Neural cell (in vitro differentiated cells): ENCODE data around the gene NEFH. TPM values are rescaled to one million over a fixed set of nuclear protein-coding genes. Genes with fewer than 3 reads are reported as not detected.

Experiments
- H2AFZ ChIP-seq: fragments of 200-600, 300-800 bp; sonication (generic), shearing (Covaris generic); 2 replicates; pipeline ENCODE4 v1.6.0; 2014; ENCODE audit warnings: low read depth, mild to moderate bottlenecking, antibody characterized with exemption, low read length, moderate library complexity
- H3F3A ChIP-seq: fragments of 200-600 bp; shearing (Covaris generic); 2 replicates; pipeline ENCODE4 v1.6.1; 2016; ENCODE audit warnings: mild to moderate bottlenecking, moderate library complexity, mixed read lengths, antibody characterized with exemption, low read length; ENCODE audit not compliant: insufficient read depth, poor library complexity, severe bottlenecking
- H3K27ac ChIP-seq: fragments of 200-600, 300-800 bp; sonication (generic), shearing (Covaris generic); 2 replicates; pipeline ENCODE4 v1.5.1; 2014; ENCODE audit warnings: mild to moderate bottlenecking, low read length, moderate library complexity
- H3K27me3 ChIP-seq: fragments of 300-800, 200-600 bp; sonication (generic), shearing (Covaris generic); 2 replicates; pipeline ENCODE4 v1.6.0; 2014; ENCODE audit warnings: mild to moderate bottlenecking, low read depth, low read length, moderate library complexity; ENCODE audit not compliant: insufficient read depth
- H3K36me3 ChIP-seq: fragments of 300-800, 200-600 bp; sonication (generic), shearing (Covaris generic); 2 replicates; pipeline ENCODE4 v1.5.1; 2014; ENCODE audit warnings: mild to moderate bottlenecking, antibody characterized with exemption, low read length, moderate library complexity; ENCODE audit not compliant: insufficient read depth
- H3K4me2 ChIP-seq: fragments of 300-800, 200-600 bp; sonication (generic), shearing (Covaris generic); 2 replicates; pipeline ENCODE4 v1.6.0; 2014; ENCODE audit warnings: mild to moderate bottlenecking, low read length
- H3K4me3 ChIP-seq: fragments of 300-800, 200-600 bp; sonication (generic), shearing (Covaris generic); 2 replicates; pipeline ENCODE4 v1.5.1; 2014; ENCODE audit warnings: mild to moderate bottlenecking, low read length, moderate library complexity
- H3K79me2 ChIP-seq: fragments of 200-600 bp; shearing (Covaris generic); replicated peaks from 2 replicates; pipeline ENCODE4 v1.6.0; 2014; ENCODE audit warnings: mild to moderate bottlenecking, low read length, moderate library complexity; ENCODE audit not compliant: insufficient read depth
- H3K9ac ChIP-seq: fragments of 300-800, 200-600 bp; sonication (generic), shearing (Covaris generic); 2 replicates; pipeline ENCODE4 v1.6.1; 2016; ENCODE audit warnings: mild to moderate bottlenecking, low read length, mixed read lengths
- H3K9me2 ChIP-seq: fragments of 200-600 bp; shearing (Covaris generic); 2 replicates; pipeline ENCODE4 v1.6.1; 2016; ENCODE audit warnings: mild to moderate bottlenecking, low read length, mixed read lengths; ENCODE audit not compliant: insufficient read depth
- H3K9me3 ChIP-seq: fragments of 200-600, 300-800 bp; sonication (generic), shearing (Covaris generic); 2 replicates; pipeline ENCODE4 v1.6.1; 2016; ENCODE audit warnings: mild to moderate bottlenecking, mixed run types, low read length, moderate library complexity, mixed read lengths
- H4K20me1 ChIP-seq: fragments of 200-600 bp; shearing (Covaris generic); 2 replicates; pipeline ENCODE4 v1.6.1; 2016; ENCODE audit warnings: mild to moderate bottlenecking, mixed run types; ENCODE audit not compliant: insufficient read depth
- EP300 ChIP-seq: fragments of 450-650 bp; conservative IDR thresholded peaks from 2 replicates; pipeline ENCODE4 v1.6.1; 2014; ENCODE audit warnings: antibody characterized with exemption, mild to moderate bottlenecking, moderate library complexity; ENCODE audit not compliant: poor library complexity, severe bottlenecking
- EZH2 ChIP-seq: fragments of 200-600, 300-800 bp; shearing (Covaris generic), sonication (generic); IDR thresholded peaks from 2 replicates; pipeline ENCODE4 v1.6.1; 2014; ENCODE audit warnings: antibody characterized with exemption, low read length, borderline replicate concordance, mild to moderate bottlenecking; ENCODE audit not compliant: insufficient read depth, poor library complexity, severe bottlenecking
- MXI1 ChIP-seq: fragments of 450-650 bp; conservative IDR thresholded peaks from 2 replicates; pipeline ENCODE4 v1.6.1; 2014; ENCODE audit warnings: antibody characterized with exemption, mild to moderate bottlenecking; ENCODE audit not compliant: poor library complexity, severe bottlenecking
- POLR2AphosphoS5 ChIP-seq: IDR thresholded peaks from 2 replicates; pipeline ENCODE4 v1.6.1; 2012
- RAD21 ChIP-seq: fragments of 450-650 bp; conservative IDR thresholded peaks from 2 replicates; pipeline ENCODE4 v1.6.1; 2014; ENCODE audit warnings: antibody characterized with exemption, mild to moderate bottlenecking, moderate library complexity
- SMC3 ChIP-seq: fragments of 450-650 bp; conservative IDR thresholded peaks from 2 replicates; pipeline ENCODE4 v1.6.1; 2014; ENCODE audit warnings: antibody characterized with exemption, mild to moderate bottlenecking, moderate library complexity; ENCODE audit not compliant: poor library complexity
- TAF1 ChIP-seq: IDR thresholded peaks from 2 replicates; pipeline ENCODE4 v1.6.1; 2012; ENCODE audit warnings: low read depth
- polyA plus RNA-seq: library from polyadenylated mRNA; depleted of rRNA; stranded (reverse); fragments of >200 nt; gene quantifications from 2 replicates; pipeline ENCODE4 v1.2.3, GENCODE V29; 2014
- TF ChIP-seq, protein P1 (sequence below): IDR thresholded peaks from 2 replicates; pipeline ENCODE4 v1.6.1; 2012; ENCODE audit warnings: borderline replicate concordance
- TF ChIP-seq, protein P2 (sequence below): fragments of 450-650 bp; IDR thresholded peaks from 2 replicates; pipeline ENCODE4 v1.5.1; 2014; ENCODE audit warnings: antibody characterized with exemption, mild to moderate bottlenecking, moderate library complexity; ENCODE audit not compliant: poor library complexity, severe bottlenecking

NEFH gene
- polyA plus RNA-seq, 1 donor from 2014 or later = 0.05 TPM

DNA sequence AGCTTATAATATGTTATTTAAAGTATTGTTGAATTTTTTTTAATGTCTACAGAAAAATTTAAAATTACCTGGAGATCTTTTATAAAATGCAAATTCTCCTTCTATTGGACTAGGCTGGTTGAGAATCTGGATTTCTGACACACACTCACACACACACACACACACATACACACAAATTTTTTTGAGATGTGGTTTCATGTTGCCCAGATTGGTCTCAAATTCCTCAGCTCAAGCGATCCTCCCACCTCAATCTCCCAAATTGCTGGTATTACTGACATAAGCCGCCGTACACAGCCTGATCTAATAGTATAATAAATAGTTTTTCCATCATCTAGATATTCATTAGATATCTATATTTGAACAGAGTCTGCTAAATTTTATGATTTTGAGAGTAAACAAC, 46.2 kb upstream of the NEFH start:
- TF ChIP-seq, protein P1, sequence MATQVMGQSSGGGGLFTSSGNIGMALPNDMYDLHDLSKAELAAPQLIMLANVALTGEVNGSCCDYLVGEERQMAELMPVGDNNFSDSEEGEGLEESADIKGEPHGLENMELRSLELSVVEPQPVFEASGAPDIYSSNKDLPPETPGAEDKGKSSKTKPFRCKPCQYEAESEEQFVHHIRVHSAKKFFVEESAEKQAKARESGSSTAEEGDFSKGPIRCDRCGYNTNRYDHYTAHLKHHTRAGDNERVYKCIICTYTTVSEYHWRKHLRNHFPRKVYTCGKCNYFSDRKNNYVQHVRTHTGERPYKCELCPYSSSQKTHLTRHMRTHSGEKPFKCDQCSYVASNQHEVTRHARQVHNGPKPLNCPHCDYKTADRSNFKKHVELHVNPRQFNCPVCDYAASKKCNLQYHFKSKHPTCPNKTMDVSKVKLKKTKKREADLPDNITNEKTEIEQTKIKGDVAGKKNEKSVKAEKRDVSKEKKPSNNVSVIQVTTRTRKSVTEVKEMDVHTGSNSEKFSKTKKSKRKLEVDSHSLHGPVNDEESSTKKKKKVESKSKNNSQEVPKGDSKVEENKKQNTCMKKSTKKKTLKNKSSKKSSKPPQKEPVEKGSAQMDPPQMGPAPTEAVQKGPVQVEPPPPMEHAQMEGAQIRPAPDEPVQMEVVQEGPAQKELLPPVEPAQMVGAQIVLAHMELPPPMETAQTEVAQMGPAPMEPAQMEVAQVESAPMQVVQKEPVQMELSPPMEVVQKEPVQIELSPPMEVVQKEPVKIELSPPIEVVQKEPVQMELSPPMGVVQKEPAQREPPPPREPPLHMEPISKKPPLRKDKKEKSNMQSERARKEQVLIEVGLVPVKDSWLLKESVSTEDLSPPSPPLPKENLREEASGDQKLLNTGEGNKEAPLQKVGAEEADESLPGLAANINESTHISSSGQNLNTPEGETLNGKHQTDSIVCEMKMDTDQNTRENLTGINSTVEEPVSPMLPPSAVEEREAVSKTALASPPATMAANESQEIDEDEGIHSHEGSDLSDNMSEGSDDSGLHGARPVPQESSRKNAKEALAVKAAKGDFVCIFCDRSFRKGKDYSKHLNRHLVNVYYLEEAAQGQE = no peak
- no peak for TF ChIP-seq RAD21
- no peak for TF ChIP-seq POLR2AphosphoS5
- no peak for TF ChIP-seq SMC3
- TF ChIP-seq TAF1 = no peak
- TF ChIP-seq MXI1 = no peak
- TF ChIP-seq, protein P2, sequence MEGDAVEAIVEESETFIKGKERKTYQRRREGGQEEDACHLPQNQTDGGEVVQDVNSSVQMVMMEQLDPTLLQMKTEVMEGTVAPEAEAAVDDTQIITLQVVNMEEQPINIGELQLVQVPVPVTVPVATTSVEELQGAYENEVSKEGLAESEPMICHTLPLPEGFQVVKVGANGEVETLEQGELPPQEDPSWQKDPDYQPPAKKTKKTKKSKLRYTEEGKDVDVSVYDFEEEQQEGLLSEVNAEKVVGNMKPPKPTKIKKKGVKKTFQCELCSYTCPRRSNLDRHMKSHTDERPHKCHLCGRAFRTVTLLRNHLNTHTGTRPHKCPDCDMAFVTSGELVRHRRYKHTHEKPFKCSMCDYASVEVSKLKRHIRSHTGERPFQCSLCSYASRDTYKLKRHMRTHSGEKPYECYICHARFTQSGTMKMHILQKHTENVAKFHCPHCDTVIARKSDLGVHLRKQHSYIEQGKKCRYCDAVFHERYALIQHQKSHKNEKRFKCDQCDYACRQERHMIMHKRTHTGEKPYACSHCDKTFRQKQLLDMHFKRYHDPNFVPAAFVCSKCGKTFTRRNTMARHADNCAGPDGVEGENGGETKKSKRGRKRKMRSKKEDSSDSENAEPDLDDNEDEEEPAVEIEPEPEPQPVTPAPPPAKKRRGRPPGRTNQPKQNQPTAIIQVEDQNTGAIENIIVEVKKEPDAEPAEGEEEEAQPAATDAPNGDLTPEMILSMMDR = no peak
- no peak for TF ChIP-seq EZH2
- no peak for TF ChIP-seq EP300
- Histone ChIP-seq H3K79me2 (no peaks in the 10 kb centered on the region), H3F3A (no peaks in the 10 kb centered on the region), H3K4me2 (no peak overlapping the region), H3K9me3 (no peaks in the 10 kb centered on the region), H3K36me3 (no peaks in the 10 kb centered on the region), H2AFZ (no peak overlapping the region), H3K4me3 (no peak overlapping the region), H3K9me2 (no peaks in the 10 kb centered on the region), H3K27ac (no peak overlapping the region), H3K9ac (no peak overlapping the region), H3K27me3 (no peaks in the 10 kb centered on the region), H4K20me1 (no peaks in the 10 kb centered on the region)

DNA sequence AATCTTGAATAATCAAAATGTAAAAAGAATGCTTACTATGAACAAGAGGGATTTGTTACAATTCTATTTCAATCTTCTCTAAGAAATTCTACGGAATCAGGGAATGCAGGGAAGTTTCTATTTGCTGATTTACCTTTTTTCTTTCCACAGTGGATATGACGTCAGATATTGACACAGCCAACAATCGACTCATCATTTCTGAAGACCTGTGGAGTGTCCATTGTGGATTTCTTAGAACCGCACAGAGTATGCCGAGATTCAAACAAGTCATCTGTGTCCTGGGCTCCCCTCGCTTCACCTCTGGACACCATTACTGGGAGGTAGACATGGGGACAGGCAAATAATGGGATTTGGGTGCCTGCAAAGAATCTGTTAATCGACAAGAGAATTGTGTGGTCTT, 45.7 kb upstream of the NEFH start:
- Histone ChIP-seq H3K36me3 (no peaks in the 10 kb centered on the region), H3K27me3 (no peaks in the 10 kb centered on the region), H3K4me3 (no peak overlapping the region), H3F3A (no peaks in the 10 kb centered on the region), H3K27ac (no peak overlapping the region), H3K9me3 (no peaks in the 10 kb centered on the region), H3K9ac (no peak overlapping the region), H4K20me1 (no peaks in the 10 kb centered on the region), H3K4me2 (no peak overlapping the region), H3K9me2 (no peaks in the 10 kb centered on the region), H2AFZ (no peak overlapping the region), H3K79me2 (no peaks in the 10 kb centered on the region)
- no peak for TF ChIP-seq EP300
- TF ChIP-seq SMC3 = no peak
- no peak for TF ChIP-seq MXI1
- TF ChIP-seq, protein P1 = no peak
- TF ChIP-seq TAF1 = no peak
- TF ChIP-seq POLR2AphosphoS5 = no peak
- no peak for TF ChIP-seq RAD21
- TF ChIP-seq, protein P2 = no peak
- TF ChIP-seq EZH2 = no peak
